Epithelial cell of esophagus (primary cell): Measurements from ENCODE around the gene CLCN7.
A peak's percentile ranks its signal among the peaks of the same experiment; 100 is the strongest.
"Not testable (repeated sequence)": the region's sequence is repeated elsewhere in the genome, so short reads cannot be mapped to it uniquely, and the experiment has no call there.

Source experiments
- DNase-seq: peaks from one replicate; pipeline ENCODE4 v3.0.0; 2010; ENCODE audit warnings: low read depth
- H3K4me3 ChIP-seq: 2 replicates; pipeline ENCODE4 v1.5.1; 2011; ENCODE audit warnings: mild to moderate bottlenecking, low read length, control low read depth
- CTCF ChIP-seq: IDR thresholded peaks from 2 replicates; pipeline ENCODE4 v1.5.1; 2011; ENCODE audit warnings: low read depth, mild to moderate bottlenecking, low read length, control low read depth, inconsistent platforms; ENCODE audit not compliant: insufficient read depth; ENCODE audit errors: missing control alignments

CLCN7 gene

GRCh38 chr16:1474082-1474795 lies 589 bp downstream of the CLCN7 start:
- TF ChIP-seq CTCF: no peak
- no peak for DNase-seq
- H3K4me3 ChIP-seq: peak overlapping the region; percentile 80

DNA sequence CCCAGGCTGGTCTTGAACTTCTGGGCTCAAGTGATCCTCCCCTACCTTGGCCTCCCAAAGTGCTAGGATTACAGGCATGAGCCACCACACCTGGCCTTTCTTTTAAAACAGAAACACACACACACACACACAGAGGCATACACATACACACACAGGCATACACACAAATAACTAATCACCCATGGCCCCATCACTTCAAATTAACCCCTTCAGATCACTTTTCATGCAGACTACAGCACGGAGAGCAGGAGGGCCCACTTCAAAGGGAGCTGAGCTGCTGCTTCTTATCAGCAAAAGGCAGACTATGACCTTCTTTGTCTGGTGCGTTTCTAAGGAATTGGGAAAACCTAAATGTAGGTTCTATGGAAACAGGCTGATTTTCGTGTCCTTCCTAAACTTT lies 1.9 kb downstream of the CLCN7 start:
- DNase-seq: no peak
- TF ChIP-seq CTCF: no peak
- no peak overlapping the region for H3K4me3 ChIP-seq

DNA sequence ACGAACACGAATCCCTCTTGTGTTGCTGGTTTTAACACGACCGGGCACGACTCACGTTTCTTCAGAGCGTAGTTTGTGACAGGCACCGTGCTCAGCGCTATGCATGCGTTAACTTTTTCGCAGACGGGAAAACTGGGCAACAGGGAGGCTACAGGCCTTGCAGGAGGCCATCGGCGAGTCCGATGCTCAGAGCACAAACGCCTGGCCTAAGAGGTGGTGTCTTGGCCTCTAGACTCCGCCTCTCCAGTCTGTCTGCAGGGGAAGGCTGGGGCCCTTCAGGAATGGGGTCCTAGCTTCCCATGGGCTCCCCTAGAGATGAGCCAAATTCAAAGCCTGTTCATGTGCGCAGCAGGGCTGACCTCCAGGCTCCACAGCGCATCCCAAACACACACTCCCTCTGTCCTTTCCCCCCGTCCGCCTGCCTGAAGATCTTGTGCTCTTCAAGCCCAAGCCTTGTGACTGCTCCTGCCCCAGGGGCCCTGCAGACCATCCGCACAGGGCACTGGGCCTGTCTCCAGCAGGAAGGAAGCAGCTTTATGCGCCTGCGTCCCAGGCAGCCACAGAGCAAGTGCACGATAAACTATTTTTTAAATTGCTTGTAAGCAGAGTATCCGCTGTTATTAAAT lies 3.1 kb downstream of the CLCN7 start:
- TF ChIP-seq CTCF: no peak
- no peak for DNase-seq
- no peak overlapping the region for H3K4me3 ChIP-seq

- H3K4me3 ChIP-seq: no peak overlapping the region
- TF ChIP-seq CTCF: no peak
- no peak for DNase-seq
Measured at GRCh38 chr16:1470481-1471251, 4.2 kb downstream of the CLCN7 start.

DNA sequence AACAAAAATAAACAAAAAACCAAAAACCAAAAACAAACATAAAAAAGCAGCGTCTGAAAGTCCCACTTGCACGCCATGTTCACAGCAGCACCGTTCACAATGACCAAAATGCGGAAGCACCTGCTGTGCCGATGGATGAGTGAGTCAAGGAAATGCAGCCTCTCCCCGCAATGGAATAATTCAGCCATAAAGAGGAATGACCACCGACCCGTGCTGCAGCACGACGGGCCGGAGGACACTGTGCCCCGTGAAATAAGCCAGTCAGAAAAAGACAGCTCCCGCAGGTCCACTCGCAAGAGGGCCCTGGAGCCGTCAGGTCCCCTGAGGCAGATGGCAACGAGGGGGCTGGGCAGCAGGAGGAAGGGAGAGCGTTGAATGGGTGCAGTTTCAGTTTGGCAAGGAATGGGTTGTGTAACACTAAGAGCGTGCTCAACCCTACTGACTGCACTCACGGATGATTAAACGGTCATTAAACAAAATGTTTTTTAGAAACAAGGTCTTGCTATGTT lies 5.1 kb downstream of the CLCN7 start:
- H3K4me3 ChIP-seq: no peak overlapping the region

DNA sequence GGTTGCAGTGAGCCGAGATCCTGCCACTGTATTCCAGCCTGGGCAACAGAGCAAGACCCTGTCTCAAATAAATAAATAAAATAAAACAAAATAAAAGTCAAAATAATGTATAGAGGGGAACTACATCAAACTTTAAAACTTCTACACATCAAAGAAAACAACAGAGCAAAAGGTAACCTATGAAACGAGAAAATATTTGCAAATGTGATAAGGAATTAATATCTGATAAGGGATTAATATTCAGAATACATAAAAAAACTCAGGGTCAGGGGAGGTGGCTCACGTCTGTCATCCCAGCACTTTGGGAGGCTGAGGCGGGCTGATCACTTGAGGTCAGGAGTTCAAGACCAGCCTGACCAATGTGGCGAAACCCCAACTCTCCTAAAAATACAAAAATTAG lies 5.7 kb downstream of the CLCN7 start:
- not testable (repeated sequence) for DNase-seq

More for the DNA sequence above, 5.1 kb downstream of the CLCN7 start:
- no peak for TF ChIP-seq CTCF
- DNase-seq: no peak

GRCh38 chr16:1468426-1468810 lies 6.4 kb downstream of the CLCN7 start:
- no peak for TF ChIP-seq CTCF
- no peak for DNase-seq
- no peak overlapping the region for H3K4me3 ChIP-seq

More for the DNA sequence above, 5.7 kb downstream of the CLCN7 start:
- H3K4me3 ChIP-seq: not testable (repeated sequence)
